NCI-H460 (cell line): Measurements from ENCODE around the gene CEACAM6. TPM values are rescaled to one million over a fixed set of nuclear protein-coding genes. Genes with fewer than 3 reads are reported as not detected.

ENCODE experiments used
- DNase-seq: peaks from one replicate; pipeline ENCODE4 v3.0.0-alpha.2; 2016; ENCODE audit warnings: low read depth; ENCODE audit errors: extremely low read depth
- total RNA-seq: library from RNA; depleted of rRNA; stranded (reverse); fragments of >200 nt; shearing (Covaris generic); gene quantifications from 2 replicates; pipeline ENCODE4 v1.2.3, GENCODE V29; 2014

The CEACAM6 gene
- total RNA-seq, 1 experiment from 2014 or later: not detected

- DNase-seq: peak; percentile 40
These were observed 39.7 kb downstream of the CEACAM6 start for GRCh38 chr19:41795031-41795461.

GRCh38 chr19:41796362-41796761 lies 41.0 kb downstream of the CEACAM6 start, which contains the start of gene CEACAM3:
CEACAM3 (plus strand) TSS chr19:41796587; CDS start chr19:41796678, 91 bp downstream.
- DNase-seq: no peak

- no peak for DNase-seq
These were observed 41.6 kb downstream of the CEACAM6 start for GRCh38 chr19:41796901-41797300.

GRCh38 chr19:41799444-41800000 lies 44.2 kb downstream of the CEACAM6 start:
- no peak for DNase-seq

- no peak for DNase-seq
These were observed 45.7 kb downstream of the CEACAM6 start for GRCh38 chr19:41801031-41801430.

GRCh38 chr19:41801792-41802211 lies 46.5 kb downstream of the CEACAM6 start:
- no peak for DNase-seq

GRCh38 chr19:41802770-41803169 lies 47.4 kb downstream of the CEACAM6 start:
- DNase-seq: no peak

- DNase-seq: no peak
These were observed 49.0 kb downstream of the CEACAM6 start for GRCh38 chr19:41804336-41804735.

- DNase-seq: no peak
These were observed 51.8 kb downstream of the CEACAM6 start for GRCh38 chr19:41807176-41807575.

- DNase-seq: no peak
These were observed 53.6 kb downstream of the CEACAM6 start for GRCh38 chr19:41808663-41809566.

- DNase-seq: no peak
These were observed 55.0 kb downstream of the CEACAM6 start for GRCh38 chr19:41810301-41810700.

GRCh38 chr19:41811036-41811435 lies 55.7 kb downstream of the CEACAM6 start:
- no peak for DNase-seq

- DNase-seq: no peak
These were observed 56.7 kb downstream of the CEACAM6 start for GRCh38 chr19:41811981-41812380.

- DNase-seq: no peak
These were observed 58.6 kb downstream of the CEACAM6 start for GRCh38 chr19:41813911-41814310.

- DNase-seq: no peak
These were observed 60.0 kb downstream of the CEACAM6 start for GRCh38 chr19:41815301-41815700.

- no peak for DNase-seq
These were observed 61.4 kb downstream of the CEACAM6 start for GRCh38 chr19:41816761-41817160.

- peak; percentile 37 for DNase-seq
These were observed 65.8 kb downstream of the CEACAM6 start for GRCh38 chr19:41821003-41821735.
